Measurements from ENCODE around the gene OR8G1. TPM values are rescaled to one million over a fixed set of nuclear protein-coding genes. Genes with fewer than 3 reads are reported as not detected.

Gene OR8G1
- total RNA-seq, 2 experiments from 2014 or later = not detected

DNA sequence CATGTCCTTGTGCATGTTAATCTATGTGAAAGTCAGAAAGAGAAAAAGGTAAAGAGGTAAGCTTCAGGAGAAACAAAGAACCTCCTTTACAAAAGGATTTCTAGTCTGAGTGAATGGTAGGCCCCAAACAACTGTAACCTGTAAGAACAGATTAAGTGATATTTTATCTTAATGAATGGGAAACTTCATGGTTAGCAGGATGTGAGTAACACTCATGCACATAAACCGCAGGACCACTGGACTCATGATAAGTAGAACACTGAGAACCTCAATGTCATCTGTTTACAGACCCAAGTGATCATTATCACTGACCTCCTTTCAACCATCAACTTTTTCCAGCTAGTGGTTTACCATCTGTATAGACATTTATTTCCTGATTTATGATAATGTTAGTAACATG lies 35.2 kb downstream of the OR8G1 start:
- Histone ChIP-seq H3K27ac (ENCODE audit: low read depth, low read length, poor library complexity, severe bottlenecking) (no peak overlapping the region), H3K4me3 (ENCODE audit: low read depth, low read length, poor library complexity, severe bottlenecking) (no peak overlapping the region), H3K9me2 (ENCODE audit: insufficient read depth, low read length) (no peaks in the 10 kb centered on the region), H2AFZ (ENCODE audit: low read length) (no peak overlapping the region), H3K4me2 (ENCODE audit: low read length) (no peak overlapping the region), H3K9me3 (ENCODE audit: low read length) (no peaks in the 10 kb centered on the region), H3K4me1 (ENCODE audit: insufficient read depth, low read length, poor library complexity, severe bottlenecking) (no peaks in the 10 kb centered on the region), H3K79me2 (ENCODE audit: insufficient read depth, low read depth, low read length) (no peaks in the 10 kb centered on the region), H4K20me1 (ENCODE audit: insufficient read depth, low read length) (no peaks in the 10 kb centered on the region), H3K36me3 (ENCODE audit: insufficient read depth, low read length) (no peaks in the 10 kb centered on the region)
- POLR2A ChIA-PET = no interaction called here
- TF ChIP-seq, protein P1, sequence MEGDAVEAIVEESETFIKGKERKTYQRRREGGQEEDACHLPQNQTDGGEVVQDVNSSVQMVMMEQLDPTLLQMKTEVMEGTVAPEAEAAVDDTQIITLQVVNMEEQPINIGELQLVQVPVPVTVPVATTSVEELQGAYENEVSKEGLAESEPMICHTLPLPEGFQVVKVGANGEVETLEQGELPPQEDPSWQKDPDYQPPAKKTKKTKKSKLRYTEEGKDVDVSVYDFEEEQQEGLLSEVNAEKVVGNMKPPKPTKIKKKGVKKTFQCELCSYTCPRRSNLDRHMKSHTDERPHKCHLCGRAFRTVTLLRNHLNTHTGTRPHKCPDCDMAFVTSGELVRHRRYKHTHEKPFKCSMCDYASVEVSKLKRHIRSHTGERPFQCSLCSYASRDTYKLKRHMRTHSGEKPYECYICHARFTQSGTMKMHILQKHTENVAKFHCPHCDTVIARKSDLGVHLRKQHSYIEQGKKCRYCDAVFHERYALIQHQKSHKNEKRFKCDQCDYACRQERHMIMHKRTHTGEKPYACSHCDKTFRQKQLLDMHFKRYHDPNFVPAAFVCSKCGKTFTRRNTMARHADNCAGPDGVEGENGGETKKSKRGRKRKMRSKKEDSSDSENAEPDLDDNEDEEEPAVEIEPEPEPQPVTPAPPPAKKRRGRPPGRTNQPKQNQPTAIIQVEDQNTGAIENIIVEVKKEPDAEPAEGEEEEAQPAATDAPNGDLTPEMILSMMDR (conservative IDR thresholded peaks at IDR 0.05; ENCODE audit: low read length) = no peak
- TF ChIP-seq EZH2phosphoT487 (IDR thresholded peaks at IDR 0.05; ENCODE audit: borderline replicate concordance, low read depth, low read length) = no peak
- no TSS peak for BruUV-seq (replicated peaks)
- no peak for DNase-seq (ENCODE audit: low spot score)
- intact Hi-C loops (cut with micrococcal nuclease; ENCODE audit: unreplicated experiment) = no loop called here
- CTCF ChIA-PET (ENCODE audit: unreplicated experiment) = no interaction called here

DNA sequence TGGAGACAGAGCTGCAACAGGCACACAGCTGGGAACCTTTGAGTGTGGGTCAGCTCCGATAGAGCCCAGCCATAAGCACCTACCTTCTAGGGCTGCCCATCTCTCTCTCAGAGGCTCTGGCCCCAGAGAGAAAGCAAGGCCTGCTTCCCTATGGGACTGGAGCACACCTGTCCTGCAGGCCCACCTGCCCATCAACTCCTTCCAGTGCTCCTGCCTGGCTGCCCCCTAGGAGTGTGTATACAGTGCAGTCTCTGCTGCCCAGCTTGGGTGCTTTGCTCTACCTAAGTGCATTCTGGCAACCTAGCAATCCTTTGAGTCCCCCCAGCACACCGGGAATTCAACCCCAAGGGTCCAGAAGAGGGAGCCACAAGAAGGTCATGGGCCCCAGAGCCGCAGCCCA lies 36.3 kb downstream of the OR8G1 start:
- H4K20me1 ChIP-seq (ENCODE audit: insufficient read depth, low read length) = no peaks in the 10 kb centered on the region
- H3K9me2 ChIP-seq (ENCODE audit: insufficient read depth, low read length) = no peaks in the 10 kb centered on the region
- H3K4me1 ChIP-seq (ENCODE audit: insufficient read depth, low read length, poor library complexity, severe bottlenecking) = no peaks in the 10 kb centered on the region
- no peaks in the 10 kb centered on the region for H3K79me2 ChIP-seq (ENCODE audit: insufficient read depth, low read depth, low read length)
- no peak for DNase-seq (ENCODE audit: low spot score)
- H3K4me3 ChIP-seq (ENCODE audit: low read depth, low read length, poor library complexity, severe bottlenecking) = no peak overlapping the region
- no peaks in the 10 kb centered on the region for H3K36me3 ChIP-seq (ENCODE audit: insufficient read depth, low read length)
- H3K9me3 ChIP-seq (ENCODE audit: low read length) = no peaks in the 10 kb centered on the region
- no TSS peak for BruUV-seq (replicated peaks)
- ChIA-PET CTCF (ENCODE audit: unreplicated experiment) (no interaction called here), POLR2A (no interaction called here)
- intact Hi-C loops (cut with micrococcal nuclease; ENCODE audit: unreplicated experiment) = no loop called here
- H3K27ac ChIP-seq (ENCODE audit: low read depth, low read length, poor library complexity, severe bottlenecking) = no peak overlapping the region
- H3K4me2 ChIP-seq (ENCODE audit: low read length) = no peak overlapping the region
- no peak overlapping the region for H2AFZ ChIP-seq (ENCODE audit: low read length)
- no peak for TF ChIP-seq EZH2phosphoT487 (IDR thresholded peaks at IDR 0.05; ENCODE audit: borderline replicate concordance, low read depth, low read length)
- TF ChIP-seq, protein P1 (conservative IDR thresholded peaks at IDR 0.05; ENCODE audit: low read length) = no peak

DNA sequence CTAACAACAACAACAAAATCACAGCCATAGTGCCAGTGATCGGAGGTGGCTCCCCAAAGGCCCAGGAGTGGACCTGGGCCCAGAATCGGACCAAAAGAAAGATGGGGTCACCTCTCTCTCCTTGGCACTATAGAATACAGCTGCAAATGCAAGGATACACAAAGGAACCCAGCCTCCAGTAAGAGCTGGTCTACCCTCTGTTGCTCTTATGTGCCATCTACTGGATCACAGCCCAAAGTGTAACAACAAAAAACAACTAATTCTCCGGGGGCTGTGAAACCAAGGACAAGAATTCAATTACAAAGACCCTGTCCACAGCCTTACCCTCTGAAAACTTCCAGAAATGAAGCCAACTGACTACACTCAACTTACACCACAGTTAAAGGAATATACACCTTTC lies 36.9 kb downstream of the OR8G1 start:
- POLR2A ChIA-PET = no interaction called here

More for the DNA sequence above, 36.9 kb downstream of the OR8G1 start:
- H3K4me3 ChIP-seq (ENCODE audit: low read depth, low read length, poor library complexity, severe bottlenecking) = no peak overlapping the region
- TF ChIP-seq, protein P1 (conservative IDR thresholded peaks at IDR 0.05; ENCODE audit: low read length) = 0 out of 2 replicates have a peak, but pooled peaks have one; percentile 31
- no peak for TF ChIP-seq EZH2phosphoT487 (IDR thresholded peaks at IDR 0.05; ENCODE audit: borderline replicate concordance, low read depth, low read length)
- H3K36me3 ChIP-seq (ENCODE audit: insufficient read depth, low read length) = no peaks in the 10 kb centered on the region
- peak; percentile 2 for DNase-seq (ENCODE audit: low spot score)
- H4K20me1 ChIP-seq (ENCODE audit: insufficient read depth, low read length) = no peaks in the 10 kb centered on the region
- intact Hi-C loops (cut with micrococcal nuclease; ENCODE audit: unreplicated experiment) = no loop called here
- no peaks in the 10 kb centered on the region for H3K79me2 ChIP-seq (ENCODE audit: insufficient read depth, low read depth, low read length)
- H2AFZ ChIP-seq (ENCODE audit: low read length) = no peak overlapping the region
- BruUV-seq (replicated peaks) = no TSS peak
- no peaks in the 10 kb centered on the region for H3K4me1 ChIP-seq (ENCODE audit: insufficient read depth, low read length, poor library complexity, severe bottlenecking)
- H3K9me3 ChIP-seq (ENCODE audit: low read length) = no peaks in the 10 kb centered on the region
- no peaks in the 10 kb centered on the region for H3K9me2 ChIP-seq (ENCODE audit: insufficient read depth, low read length)
- H3K27ac ChIP-seq (ENCODE audit: low read depth, low read length, poor library complexity, severe bottlenecking) = no peak overlapping the region
- no peak overlapping the region for H3K4me2 ChIP-seq (ENCODE audit: low read length)
- CTCF ChIA-PET (ENCODE audit: unreplicated experiment) = no interaction called here
